IPS-18a (cell line): ENCODE data around the gene OVCA2.

Experiments used
- H3K27ac ChIP-seq: one replicate; pipeline ENCODE4 v1.5.1; 2013; ENCODE audit warnings: low read length
- H3K27me3 ChIP-seq: one replicate; pipeline ENCODE4 v1.6.1; 2013; ENCODE audit warnings: mild to moderate bottlenecking, low read length; ENCODE audit not compliant: control insufficient read depth, insufficient read depth
- H3K36me3 ChIP-seq: one replicate; pipeline ENCODE4 v1.6.1; 2013; ENCODE audit warnings: low read depth, low read length; ENCODE audit not compliant: control insufficient read depth
- H3K4me1 ChIP-seq: one replicate; pipeline ENCODE4 v1.6.1; 2013; ENCODE audit warnings: low read depth, low read length; ENCODE audit not compliant: control insufficient read depth
- H3K4me3 ChIP-seq: one replicate; pipeline ENCODE4 v1.5.1; 2013; ENCODE audit warnings: low read length
- H3K9ac ChIP-seq: one replicate; pipeline ENCODE4 v1.6.1; 2013; ENCODE audit warnings: mild to moderate bottlenecking, low read length, moderate library complexity
- H3K9me3 ChIP-seq: one replicate; pipeline ENCODE4 v1.6.1; 2013; ENCODE audit warnings: low read depth, low read length; ENCODE audit not compliant: control insufficient read depth

Gene OVCA2

DNA sequence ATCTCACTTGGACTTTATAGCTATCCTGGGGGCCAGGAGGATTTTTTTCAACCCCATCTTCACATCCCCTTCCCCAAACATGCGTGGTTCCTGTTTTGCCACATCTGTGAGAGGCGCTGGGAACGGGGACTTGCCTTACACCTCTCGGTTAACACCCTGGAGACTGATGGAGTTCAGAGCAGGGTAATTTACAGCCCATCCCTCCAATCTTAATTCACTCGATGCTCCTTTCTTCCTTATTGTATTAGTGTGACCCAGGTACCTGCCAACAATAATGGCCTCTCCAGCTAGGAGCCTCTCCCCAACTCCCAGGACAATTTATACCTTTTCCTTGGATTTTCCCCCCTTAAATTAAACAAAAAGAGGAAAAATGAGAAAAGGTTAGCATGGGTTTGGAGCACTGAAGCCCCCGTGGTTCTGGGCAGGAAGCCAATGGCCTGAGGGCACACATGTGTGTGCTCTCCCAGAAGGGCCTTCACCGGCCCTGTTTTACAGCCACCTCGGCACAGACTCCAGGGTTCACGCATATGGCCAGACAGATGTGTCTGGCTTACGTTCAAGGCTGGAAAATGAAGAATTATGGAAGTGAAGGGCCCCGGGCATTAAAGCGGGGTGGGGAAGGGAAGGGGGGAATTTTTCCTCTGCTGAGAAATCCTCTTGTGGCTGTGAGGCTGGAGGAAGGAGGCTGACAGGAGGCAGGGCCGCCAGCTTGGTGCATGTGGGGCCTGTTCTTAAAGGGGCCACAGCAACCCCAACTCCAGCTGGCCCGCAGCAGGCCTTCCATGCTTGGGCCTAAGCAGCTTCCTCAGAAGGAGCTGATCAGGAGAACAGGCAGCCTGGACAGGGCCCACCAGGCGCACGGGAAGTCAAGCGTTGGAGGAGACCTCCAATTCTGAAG is 34.5 kb downstream of the OVCA2 start:
- Histone ChIP-seq H3K9ac (no peak overlapping the region), H3K27ac (no peak overlapping the region)

GRCh38 chr17:2077040-2077439 is 35.2 kb downstream of the OVCA2 start:
- Histone ChIP-seq H3K4me1 (peaks cover 5% of the 10 kb centered on the region), H3K9me3 (no peaks in the 10 kb centered on the region), H3K27me3 (no peaks in the 10 kb centered on the region), H3K4me3 (no peak overlapping the region), H3K36me3 (peaks cover 6% of the 10 kb centered on the region), H3K27ac (no peak overlapping the region), H3K9ac (no peak overlapping the region)

More for the DNA sequence above, 34.5 kb downstream of the OVCA2 start:
- no peaks in the 10 kb centered on the region for H3K9me3 ChIP-seq
- no peak overlapping the region for H3K4me3 ChIP-seq
- no peaks in the 10 kb centered on the region for H3K27me3 ChIP-seq
- H3K36me3 ChIP-seq: peaks cover 6% of the 10 kb centered on the region
- H3K4me1 ChIP-seq: peaks cover 5% of the 10 kb centered on the region

- H3K36me3 ChIP-seq: peaks cover 6% of the 10 kb centered on the region
Observed at GRCh38 chr17:2081564-2081963, 39.7 kb downstream of the OVCA2 start.

GRCh38 chr17:2082003-2082781 is 40.4 kb downstream of the OVCA2 start:
- Histone ChIP-seq H3K27me3 (no peaks in the 10 kb centered on the region), H3K4me3 (no peak overlapping the region), H3K36me3 (peaks cover 6% of the 10 kb centered on the region), H3K9ac (no peak overlapping the region), H3K27ac (no peak overlapping the region), H3K4me1 (no peaks in the 10 kb centered on the region), H3K9me3 (no peaks in the 10 kb centered on the region)

More at GRCh38 chr17:2081564-2081963, 39.7 kb downstream of the OVCA2 start:
- no peak overlapping the region for H3K4me3 ChIP-seq
- H3K27ac ChIP-seq: no peak overlapping the region
- no peaks in the 10 kb centered on the region for H3K4me1 ChIP-seq
- H3K9me3 ChIP-seq: no peaks in the 10 kb centered on the region
- H3K9ac ChIP-seq: no peak overlapping the region
- H3K27me3 ChIP-seq: no peaks in the 10 kb centered on the region

DNA sequence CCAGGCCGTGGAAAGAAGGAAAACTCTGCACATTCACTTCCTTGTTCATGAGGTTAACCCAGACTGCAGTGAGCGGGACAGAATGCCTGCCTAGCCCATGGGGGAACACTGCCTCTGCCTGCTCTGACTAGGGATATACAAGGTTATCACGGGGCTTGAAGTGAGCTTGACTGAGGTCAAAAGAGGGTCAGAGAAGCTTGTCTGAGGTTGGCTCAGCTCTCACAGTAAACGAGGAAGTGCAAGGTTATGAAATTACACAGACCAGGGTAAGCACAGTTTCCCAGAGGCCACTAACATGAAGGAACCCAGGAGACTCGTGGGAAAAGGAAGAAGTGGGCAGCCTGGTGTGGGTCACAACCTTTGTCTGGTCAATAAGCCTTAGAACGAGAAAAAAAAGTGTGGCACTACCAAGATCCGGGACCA is 41.8 kb downstream of the OVCA2 start:
- Histone ChIP-seq H3K36me3 (peaks cover 6% of the 10 kb centered on the region), H3K9ac (no peak overlapping the region), H3K4me3 (no peak overlapping the region), H3K27ac (no peak overlapping the region), H3K9me3 (no peaks in the 10 kb centered on the region), H3K27me3 (no peaks in the 10 kb centered on the region), H3K4me1 (peaks cover 7% of the 10 kb centered on the region)

- H3K9ac ChIP-seq: no peak overlapping the region
- H3K27me3 ChIP-seq: no peaks in the 10 kb centered on the region
- H3K36me3 ChIP-seq: peaks cover 6% of the 10 kb centered on the region
- H3K27ac ChIP-seq: no peak overlapping the region
- H3K4me1 ChIP-seq: peaks cover 13% of the 10 kb centered on the region
- H3K4me3 ChIP-seq: no peak overlapping the region
- no peaks in the 10 kb centered on the region for H3K9me3 ChIP-seq
Observed at GRCh38 chr17:2084036-2084765, 42.4 kb downstream of the OVCA2 start.

DNA sequence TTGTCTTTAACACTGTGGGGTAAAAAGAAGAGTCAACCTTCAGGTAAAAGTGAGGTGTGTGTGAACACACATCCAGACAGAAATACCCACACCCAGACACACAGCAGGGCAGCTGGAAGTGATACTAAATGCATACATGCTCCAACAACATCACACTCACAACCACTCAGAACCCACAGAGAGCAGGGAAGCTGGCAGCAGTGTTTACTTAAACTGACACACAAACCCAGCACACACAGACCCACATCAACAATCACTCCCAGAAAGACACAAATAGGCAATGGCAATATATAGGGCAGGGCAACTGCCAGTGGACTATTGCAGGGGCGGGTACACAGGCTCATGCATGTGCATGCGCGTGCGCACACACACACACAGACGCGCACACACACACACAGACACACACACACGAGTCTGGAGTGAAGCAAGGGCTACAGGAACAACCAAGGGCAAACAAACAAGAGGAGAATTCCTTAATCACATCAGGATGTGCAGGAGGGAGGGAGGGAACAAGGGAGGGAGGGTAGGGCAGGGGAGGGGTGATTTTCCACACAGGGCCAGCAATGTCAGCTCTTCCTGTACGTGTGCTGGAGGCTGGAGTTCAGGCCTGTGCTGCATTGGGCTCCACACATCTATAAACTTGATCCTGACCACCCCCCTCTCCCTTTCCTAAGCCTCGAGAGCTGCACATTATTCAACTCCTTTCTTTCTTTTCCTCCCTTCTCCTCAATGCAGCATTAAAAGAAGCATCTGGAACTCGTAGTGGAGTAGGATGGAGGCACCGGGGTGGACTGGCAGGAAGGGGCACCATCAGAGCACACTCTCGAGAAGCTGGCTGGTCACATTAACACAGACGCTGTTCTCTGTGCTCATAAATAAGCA is 43.2 kb downstream of the OVCA2 start:
- Histone ChIP-seq H3K4me1 (peaks cover 17% of the 10 kb centered on the region), H3K27me3 (no peaks in the 10 kb centered on the region), H3K27ac (no peak overlapping the region), H3K4me3 (no peak overlapping the region), H3K9ac (no peak overlapping the region), H3K9me3 (no peaks in the 10 kb centered on the region), H3K36me3 (peaks cover 6% of the 10 kb centered on the region)

- Histone ChIP-seq H3K27me3 (no peaks in the 10 kb centered on the region), H3K4me3 (no peak overlapping the region), H3K4me1 (peaks cover 23% of the 10 kb centered on the region), H3K9ac (no peak overlapping the region), H3K36me3 (peaks cover 6% of the 10 kb centered on the region), H3K27ac (no peak overlapping the region), H3K9me3 (no peaks in the 10 kb centered on the region)
Observed at GRCh38 chr17:2085648-2085949, 43.8 kb downstream of the OVCA2 start.

DNA sequence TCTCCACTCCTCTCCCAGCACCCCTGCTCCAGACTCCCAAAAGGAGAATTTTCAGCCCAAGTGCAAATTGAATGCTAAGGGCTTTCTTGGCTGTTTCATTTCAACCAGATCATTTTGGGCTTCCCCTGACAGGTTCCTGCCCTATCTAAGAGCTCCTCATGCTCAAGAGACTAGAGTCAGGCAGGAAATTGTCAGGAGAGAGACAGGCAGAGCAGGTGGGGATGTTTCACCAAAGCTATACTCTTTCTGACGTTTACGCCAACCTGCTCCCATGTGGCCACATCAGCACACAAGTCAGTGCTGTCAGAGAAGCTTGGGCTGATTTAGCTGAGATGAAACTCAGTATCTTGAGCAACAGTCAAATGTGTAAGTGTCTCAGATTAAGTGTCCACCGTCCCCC is 44.5 kb downstream of the OVCA2 start:
- Histone ChIP-seq H3K9ac (no peak overlapping the region), H3K36me3 (peaks cover under 1% of the 10 kb centered on the region), H3K27me3 (no peaks in the 10 kb centered on the region), H3K27ac (no peak overlapping the region), H3K4me3 (no peak overlapping the region), H3K4me1 (peaks cover 30% of the 10 kb centered on the region), H3K9me3 (no peaks in the 10 kb centered on the region)

GRCh38 chr17:2087597-2088211 is 45.9 kb downstream of the OVCA2 start:
- H3K9ac ChIP-seq: no peak overlapping the region
- H3K27ac ChIP-seq: no peak overlapping the region
- H3K9me3 ChIP-seq: no peaks in the 10 kb centered on the region
- H3K36me3 ChIP-seq: no peaks in the 10 kb centered on the region
- H3K4me3 ChIP-seq: no peak overlapping the region
- H3K27me3 ChIP-seq: no peaks in the 10 kb centered on the region
- H3K4me1 ChIP-seq: peaks cover 31% of the 10 kb centered on the region
